A673 (cell line): ENCODE measurements around the gene CKAP2L. TPM values are rescaled to one million over a fixed set of nuclear protein-coding genes. Genes with fewer than 3 reads are reported as not detected.

Experiments used
- BruUV-seq: library from RNA; stranded (reverse); fragments of 400-500 nt; replicated peaks from 2 replicates; lab custom pipeline; 2021; lab: Mats Ljungman, UMichigan
- CTCF ChIA-PET: fragments of 300-600 bp; sonication (Branson Sonifier 250); formaldehyde crosslinking; loops from one replicate; lab custom pipeline; 2022; ENCODE audit warnings: antibody characterized with exemption; lab: Charles Lee
- POLR2A ChIA-PET: fragments of 300-600 bp; sonication (Branson Sonifier 250); formaldehyde crosslinking; loops from one replicate; lab custom pipeline; 2022; ENCODE audit warnings: antibody characterized with exemption; ENCODE audit not compliant: low non-redundant PET; lab: Charles Lee
- DNase-seq: peaks from one replicate; pipeline ENCODE4 v3.0.0-alpha.2; 2015; ENCODE audit warnings: low spot score
- H3K27ac ChIP-seq: fragments of 200-600 bp; sonication (generic); 2 replicates; pipeline ENCODE4 v1.5.1; 2016; ENCODE audit warnings: mixed run types, low read depth, mild to moderate bottlenecking, mixed read lengths, antibody characterized with exemption, low read length; ENCODE audit not compliant: poor library complexity, severe bottlenecking
- H3K27me3 ChIP-seq: fragments of 200-600 bp; sonication (generic); replicated peaks from 2 replicates; pipeline ENCODE4 v1.6.1; 2017; ENCODE audit warnings: mixed run types, low read depth, mild to moderate bottlenecking, mixed read lengths, antibody characterized with exemption, low read length; ENCODE audit not compliant: insufficient read depth, poor library complexity
- H3K36me3 ChIP-seq: fragments of 200-600 bp; sonication (generic); 2 replicates; pipeline ENCODE4 v1.6.1; 2016; ENCODE audit warnings: mixed run types, mild to moderate bottlenecking, mixed read lengths, antibody characterized with exemption, low read length; ENCODE audit not compliant: insufficient read depth, poor library complexity, severe bottlenecking
- H3K4me1 ChIP-seq: fragments of 200-600 bp; sonication (generic); 2 replicates; pipeline ENCODE4 v1.6.1; 2017; ENCODE audit warnings: mixed run types, mild to moderate bottlenecking, mixed read lengths, antibody characterized with exemption, low read length; ENCODE audit not compliant: insufficient read depth, poor library complexity, severe bottlenecking
- H3K4me3 ChIP-seq: fragments of 200-600 bp; sonication (generic); 2 replicates; pipeline ENCODE4 v1.5.1; 2016; ENCODE audit warnings: low read depth, mixed run types, mild to moderate bottlenecking, mixed read lengths, low read length; ENCODE audit not compliant: poor library complexity, severe bottlenecking
- H3K9me3 ChIP-seq: fragments of 200-600 bp; sonication (generic); 2 replicates; pipeline ENCODE4 v1.6.1; 2016; ENCODE audit warnings: mixed run types, low read depth, mild to moderate bottlenecking, mixed read lengths, antibody characterized with exemption, low read length; ENCODE audit not compliant: poor library complexity, severe bottlenecking
- CTCF ChIP-seq: fragments of 300-800, 200-600 bp; sonication (generic); conservative IDR thresholded peaks from 2 replicates; pipeline ENCODE4 v1.5.1; 2017; ENCODE audit warnings: low read depth, mild to moderate bottlenecking, antibody characterized with exemption, low read length, moderate library complexity, mixed read lengths
- EZH2 ChIP-seq: fragments of 200-600 bp; sonication (generic); IDR thresholded peaks from 2 replicates; pipeline ENCODE4 v1.6.1; 2017; ENCODE audit warnings: borderline replicate concordance, low read depth, mild to moderate bottlenecking, mixed read lengths, antibody characterized with exemption, low read length; ENCODE audit not compliant: poor library complexity, severe bottlenecking
- intact Hi-C: fragments of 100-400 bp; cut with micrococcal nuclease; formaldehyde crosslinking; loops from one replicate; pipeline ENCODE4 v1.10.0; 2022; ENCODE audit not compliant: unreplicated experiment
- total RNA-seq: library from RNA; stranded (reverse); gene quantifications from 2 replicates; pipeline ENCODE4 v1.2.3, GENCODE V29; 2021

The CKAP2L gene
- total RNA-seq, 1 experiment from 2014 or later, result 49.6 TPM

- no peak for DNase-seq
- BruUV-seq, result no TSS peak
- Histone ChIP-seq H3K36me3 (no peaks in the 10 kb centered on the region), H3K27me3 (no peaks in the 10 kb centered on the region), H3K4me1 (peaks cover 25% of the 10 kb centered on the region), H3K4me3 (no peak overlapping the region), H3K9me3 (peaks cover 11% of the 10 kb centered on the region), H3K27ac (no peak overlapping the region)
- POLR2A ChIA-PET, result no interaction called here
- CTCF ChIA-PET, result no interaction called here
- intact Hi-C loops, result no loop called here
- TF ChIP-seq EZH2 (no peak), CTCF (no peak)
Measured at GRCh38 chr2:112809112-112809511, 44.7 kb upstream of the CKAP2L start.

- intact Hi-C loops, result no loop called here
- Histone ChIP-seq H3K27me3 (no peaks in the 10 kb centered on the region), H3K27ac (no peak overlapping the region), H3K4me3 (no peak overlapping the region), H3K36me3 (no peaks in the 10 kb centered on the region), H3K9me3 (peaks cover 11% of the 10 kb centered on the region), H3K4me1 (peaks cover 7% of the 10 kb centered on the region)
- no peak for DNase-seq
- POLR2A ChIA-PET, result no interaction called here
- CTCF ChIA-PET, result no interaction called here
- TF ChIP-seq EZH2 (no peak), CTCF (no peak)
- BruUV-seq, result no TSS peak
Measured at GRCh38 chr2:112807233-112807807, 42.9 kb upstream of the CKAP2L start.

- CTCF ChIA-PET, result no interaction called here
- intact Hi-C loops, result loop anchor here (2.0 kb wide), 1 partner anchor 41 kb away; the partner anchor contains the start of gene CKAP2L
Measured at GRCh38 chr2:112805542-112805941, 41.1 kb upstream of the CKAP2L start.

More at GRCh38 chr2:112805542-112805941, 41.1 kb upstream of the CKAP2L start:
- POLR2A ChIA-PET, result no interaction called here
- peaks cover 11% of the 10 kb centered on the region for H3K9me3 ChIP-seq
- no peak for DNase-seq
- H3K27me3 ChIP-seq, result no peaks in the 10 kb centered on the region
- H3K4me1 ChIP-seq, result no peaks in the 10 kb centered on the region
- H3K4me3 ChIP-seq, result no peak overlapping the region
- no peaks in the 10 kb centered on the region for H3K36me3 ChIP-seq
- H3K27ac ChIP-seq, result no peak overlapping the region
- no peak for TF ChIP-seq CTCF
- no peak for TF ChIP-seq EZH2
- BruUV-seq, result no TSS peak
